Naive thymus-derived CD4-positive, alpha-beta T cell (primary cell): ENCODE data around the gene SEZ6L. TPM values are rescaled to one million over a fixed set of nuclear protein-coding genes. Genes with fewer than 3 reads are reported as not detected.

Experiments
- ATAC-seq: fragments of 150-1000 bp; cut with Tn5 transposase; 2 replicates; pipeline ENCODE4 v1.10.0; 2021; ENCODE audit warnings: mild to moderate bottlenecking, moderate library complexity
- CTCF ChIA-PET: fragments of 350-600 bp; sonication (Branson Sonifier 250); formaldehyde crosslinking; loops from one replicate; lab custom pipeline; 2021; ENCODE audit warnings: antibody characterized with exemption; lab: Charles Lee
- POLR2A ChIA-PET: fragments of 350-600 bp; sonication (Branson Sonifier 250); formaldehyde crosslinking; loops from one replicate; lab custom pipeline; 2021; ENCODE audit warnings: antibody characterized with exemption, inconsistent platforms; lab: Charles Lee
- DNase-seq, 9 donors: peaks; one replicate each; pipeline versions ENCODE4 v3.0.0 to v3.0.0-alpha.2; 2020 to 2022; ENCODE audit warnings: mixed read lengths in 1 of 9
- H3K27ac ChIP-seq: one replicate; pipeline ENCODE4 v1.7.0; 2013; ENCODE audit warnings: mild to moderate bottlenecking, low read depth, low read length, moderate library complexity
- H3K27me3 ChIP-seq, 2 donors: one replicate each; pipeline ENCODE4 v1.7.0; 2013; ENCODE audit warnings: low read length in 2 of 2, mild to moderate bottlenecking in 2 of 2, moderate library complexity in 2 of 2; ENCODE audit not compliant: control insufficient read depth in 2 of 2, insufficient read depth in 2 of 2
- H3K36me3 ChIP-seq, 3 experiments: 1 replicate in 2 of 3; 2 replicates in 1 of 3; pipeline ENCODE4 v1.7.0; 2013; ENCODE audit warnings: low read length in 3 of 3, mild to moderate bottlenecking in 3 of 3, moderate library complexity in 1 of 3; ENCODE audit not compliant: insufficient read depth in 3 of 3, control insufficient read depth in 2 of 3
- H3K4me1 ChIP-seq, 2 donors: one replicate each; pipeline ENCODE4 v1.7.0; 2013; ENCODE audit warnings: low read length in 2 of 2, mild to moderate bottlenecking in 2 of 2, moderate library complexity in 1 of 2; ENCODE audit not compliant: control insufficient read depth in 2 of 2, insufficient read depth in 2 of 2
- H3K4me3 ChIP-seq: 2 replicates; pipeline ENCODE4 v1.7.0; 2013; ENCODE audit warnings: mild to moderate bottlenecking, low read length
- H3K9me3 ChIP-seq, 3 experiments: 1 replicate in 2 of 3; 2 replicates in 1 of 3; pipeline ENCODE4 v1.7.0; 2013; ENCODE audit warnings: low read length in 3 of 3; ENCODE audit not compliant: control insufficient read depth in 2 of 3
- H3K27ac Mint-ChIP-seq, 9 donors: one replicate each; pipeline ENCODE4 v1.8.0; 2020 to 2022; ENCODE audit warnings: mixed read lengths in 9 of 9, mild to moderate bottlenecking in 8 of 9, moderate library complexity in 5 of 9, inconsistent platforms in 2 of 9
- H3K27me3 Mint-ChIP-seq, 5 donors: one replicate each; pipeline ENCODE4 v1.8.0; 2021 to 2022; ENCODE audit warnings: mixed read lengths in 5 of 5, mild to moderate bottlenecking in 1 of 5
- H3K36me3 Mint-ChIP-seq, 5 donors: one replicate each; pipeline ENCODE4 v1.8.0; 2020 to 2022; ENCODE audit warnings: mixed read lengths in 5 of 5, mild to moderate bottlenecking in 3 of 5, inconsistent platforms in 1 of 5
- H3K4me1 Mint-ChIP-seq, 7 donors: one replicate each; pipeline ENCODE4 v1.8.0; 2020 to 2022; ENCODE audit warnings: mixed read lengths in 7 of 7, mild to moderate bottlenecking in 3 of 7, inconsistent platforms in 1 of 7
- H3K4me3 Mint-ChIP-seq, 10 donors: one replicate each; pipeline ENCODE4 v1.8.0; 2020 to 2022; ENCODE audit warnings: mild to moderate bottlenecking in 10 of 10, mixed read lengths in 10 of 10, moderate library complexity in 6 of 10, inconsistent platforms in 2 of 10
- H3K9me3 Mint-ChIP-seq, 11 donors: one replicate each; pipeline ENCODE4 v1.8.0; 2020 to 2022; ENCODE audit warnings: mixed read lengths in 11 of 11, mild to moderate bottlenecking in 4 of 11, inconsistent platforms in 1 of 11, moderate library complexity in 1 of 11
- intact Hi-C, 2 donors: fragments of 100-400 bp; cut with micrococcal nuclease; formaldehyde crosslinking; loops; one replicate each; pipeline ENCODE4 v1.15.1; 2023
- polyA plus RNA-seq, 2 donors: library from polyadenylated mRNA; unstranded; fragments of 300-500 nt; fragmentation: Illumina TruSeq; gene quantifications; one replicate each; pipeline ENCODE4 v1.2.3, GENCODE V29; 2021
- total RNA-seq, 6 experiments: library from RNA in 5 of 6; stranded (reverse) in 5 of 6; gene quantifications; 1 replicate in 5 of 6; 2 replicates in 1 of 6; pipeline ENCODE4 v1.2.3 and lab custom pipeline; 2021 to 2026

SEZ6L gene
- total and polyA plus RNA-seq, 7 experiments from 2014 or later, result 0.16 to 1.4 TPM; not detected in 5

DNA sequence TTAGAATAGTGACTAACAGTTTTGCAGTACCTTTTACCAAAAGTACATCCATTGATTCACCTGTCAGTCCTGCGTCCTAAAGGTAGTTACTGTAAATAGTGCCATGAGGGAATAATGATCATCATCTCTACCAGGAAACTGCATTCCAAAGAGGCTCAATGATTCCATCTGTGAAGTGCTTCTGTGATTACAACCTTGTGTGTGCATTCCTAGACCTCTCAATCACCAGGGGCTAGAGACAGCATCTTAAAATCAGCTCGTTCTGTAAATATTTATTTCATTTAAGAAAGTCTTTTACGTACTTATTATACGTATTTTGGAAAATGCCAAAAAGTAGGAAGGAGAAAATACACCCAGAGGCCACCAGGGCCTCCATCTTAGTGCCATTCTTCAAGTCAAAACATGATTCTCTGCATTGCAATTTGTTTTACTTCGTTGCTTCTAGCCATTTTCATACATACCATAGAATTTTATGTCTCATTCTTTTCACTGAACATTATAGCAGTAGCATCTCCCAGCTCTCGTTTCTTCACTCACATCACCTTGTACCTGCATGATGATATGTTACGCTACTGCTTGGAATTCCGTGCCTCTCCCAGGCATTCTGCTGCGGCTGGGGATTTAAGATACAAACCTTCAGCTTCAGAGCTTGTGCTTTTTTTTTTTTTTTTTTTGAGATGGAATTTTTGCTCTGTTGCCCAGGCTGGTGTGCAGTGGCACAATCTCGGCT lies 117.0 kb downstream of the SEZ6L start:
- no peak overlapping the region for H3K4me3 ChIP-seq
- no peak overlapping the region for H3K27ac Mint-ChIP-seq
- H3K9me3 Mint-ChIP-seq, result peaks cover 0 to 2% (median 0%) of the 10 kb centered on the region in 11 donors
- H3K36me3 Mint-ChIP-seq, result no peaks in the 10 kb centered on the region
- no peaks in the 10 kb centered on the region for H3K27me3 ChIP-seq
- H3K4me1 Mint-ChIP-seq, result no peaks in the 10 kb centered on the region
- DNase-seq (no peak), ATAC-seq (no peak)
- H3K27ac ChIP-seq, result no peak overlapping the region
- CTCF ChIA-PET, result no interaction called here
- no peaks in the 10 kb centered on the region for H3K9me3 ChIP-seq
- POLR2A ChIA-PET, result no interaction called here
- intact Hi-C loops, result no loop called here
- H3K4me3 Mint-ChIP-seq, result no peak overlapping the region
- H3K36me3 ChIP-seq, result no peaks in the 10 kb centered on the region
- H3K27me3 Mint-ChIP-seq, result peaks cover 19 to 43% (median 31%) of the 10 kb centered on the region in 5 donors
- H3K4me1 ChIP-seq, result no peaks in the 10 kb centered on the region

DNA sequence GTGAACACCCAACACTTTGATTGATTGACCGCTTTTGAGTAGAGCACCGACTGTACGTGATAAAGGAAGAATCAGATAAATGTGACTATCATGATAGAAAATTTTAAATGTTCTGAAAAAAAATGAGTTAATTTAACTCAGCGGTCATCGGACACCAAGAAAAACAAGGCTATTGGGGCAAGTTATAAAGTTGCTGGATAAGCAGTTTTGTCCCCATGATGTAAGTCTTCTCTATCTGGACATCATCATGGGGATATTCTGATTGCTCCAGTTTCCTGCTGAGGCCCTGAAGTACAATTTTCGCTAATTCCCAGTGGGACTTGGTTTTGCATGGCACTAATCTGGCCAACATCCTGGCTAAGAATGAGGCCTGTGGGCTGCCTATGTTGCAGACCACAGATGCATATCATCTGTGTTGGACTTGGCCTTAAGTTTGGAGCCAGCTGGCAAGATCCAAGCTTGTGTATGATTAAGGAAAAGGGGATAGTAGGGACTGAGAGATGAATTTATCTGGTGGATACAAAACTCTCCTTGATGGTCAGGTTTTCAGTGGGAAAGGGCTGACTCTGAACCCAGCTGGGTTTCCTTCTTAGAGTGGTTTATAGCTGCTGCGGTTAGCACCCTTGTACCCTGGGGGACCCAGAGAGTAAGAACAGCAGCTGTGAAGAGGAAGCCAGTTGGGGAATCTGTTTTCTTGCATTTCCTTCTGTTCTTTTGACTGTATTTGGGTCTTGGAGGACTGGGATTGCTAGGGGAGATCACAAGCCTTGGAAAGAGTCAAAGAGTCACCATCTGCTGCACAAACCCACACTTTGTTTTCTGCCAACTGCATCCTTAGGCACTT lies 118.3 kb downstream of the SEZ6L start:
- Mint-ChIP-seq H3K9me3 (peaks cover 0 to 2% (median 0%) of the 10 kb centered on the region in 11 donors), H3K4me1 (no peaks in the 10 kb centered on the region), H3K27ac (no peak overlapping the region), H3K4me3 (no peak overlapping the region), H3K27me3 (peaks cover 14 to 32% (median 20%) of the 10 kb centered on the region in 5 donors), H3K36me3 (no peaks in the 10 kb centered on the region)
- no peaks in the 10 kb centered on the region for H3K27me3 ChIP-seq
- intact Hi-C loops, result no loop called here
- H3K36me3 ChIP-seq, result no peaks in the 10 kb centered on the region
- POLR2A ChIA-PET, result no interaction called here
- no peaks in the 10 kb centered on the region for H3K4me1 ChIP-seq
- ATAC-seq (no peak), DNase-seq (no peak)
- CTCF ChIA-PET, result no interaction called here
- no peak overlapping the region for H3K27ac ChIP-seq
- H3K4me3 ChIP-seq, result no peak overlapping the region
- H3K9me3 ChIP-seq, result no peaks in the 10 kb centered on the region

DNA sequence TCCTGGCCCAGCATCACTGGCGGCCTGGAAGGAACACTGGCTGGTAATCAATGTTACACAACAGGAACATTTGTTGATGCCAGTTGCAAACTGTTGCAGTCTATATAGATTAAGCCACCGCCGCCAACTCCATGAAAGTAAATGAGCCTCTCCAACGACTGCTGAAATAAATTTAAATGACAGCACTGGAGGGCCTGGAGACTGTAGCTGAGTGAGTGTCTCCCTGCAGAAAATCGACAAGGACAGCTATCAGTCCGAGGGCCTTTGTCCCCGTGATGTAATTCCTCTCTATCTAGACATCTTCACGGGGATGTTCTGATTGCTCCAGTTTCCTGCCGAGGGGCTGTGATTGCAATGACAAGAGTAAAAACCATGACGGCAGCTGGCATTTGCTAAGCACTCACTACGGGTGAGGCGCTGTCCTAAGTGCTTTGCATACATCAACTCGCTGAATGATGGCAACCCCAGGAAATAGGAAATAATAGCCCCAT lies 120.4 kb downstream of the SEZ6L start:
- H3K4me1 ChIP-seq, result peaks cover 0 to 7% of the 10 kb centered on the region in 2 donors
- ATAC-seq, result no peak
- ChIA-PET CTCF (no interaction called here), POLR2A (no interaction called here)
- no peak for DNase-seq
- peaks cover 2 to 9% (median 7%) of the 10 kb centered on the region in 7 donors for H3K4me1 Mint-ChIP-seq
- H3K36me3 Mint-ChIP-seq, result peaks cover 0 to 4% (median 0%) of the 10 kb centered on the region in 5 donors
- H3K27me3 ChIP-seq, result no peaks in the 10 kb centered on the region
- no peak overlapping the region for H3K27ac Mint-ChIP-seq
- H3K9me3 Mint-ChIP-seq, result peaks cover 0 to 2% (median 0%) of the 10 kb centered on the region in 11 donors
- intact Hi-C loops, result no loop called here
- no peaks in the 10 kb centered on the region for H3K36me3 ChIP-seq
- H3K4me3 ChIP-seq, result no peak overlapping the region
- no peak overlapping the region for H3K27ac ChIP-seq
- H3K9me3 ChIP-seq, result no peaks in the 10 kb centered on the region
- no peak overlapping the region for H3K4me3 Mint-ChIP-seq
- H3K27me3 Mint-ChIP-seq, result peaks cover 12 to 20% (median 14%) of the 10 kb centered on the region in 5 donors

DNA sequence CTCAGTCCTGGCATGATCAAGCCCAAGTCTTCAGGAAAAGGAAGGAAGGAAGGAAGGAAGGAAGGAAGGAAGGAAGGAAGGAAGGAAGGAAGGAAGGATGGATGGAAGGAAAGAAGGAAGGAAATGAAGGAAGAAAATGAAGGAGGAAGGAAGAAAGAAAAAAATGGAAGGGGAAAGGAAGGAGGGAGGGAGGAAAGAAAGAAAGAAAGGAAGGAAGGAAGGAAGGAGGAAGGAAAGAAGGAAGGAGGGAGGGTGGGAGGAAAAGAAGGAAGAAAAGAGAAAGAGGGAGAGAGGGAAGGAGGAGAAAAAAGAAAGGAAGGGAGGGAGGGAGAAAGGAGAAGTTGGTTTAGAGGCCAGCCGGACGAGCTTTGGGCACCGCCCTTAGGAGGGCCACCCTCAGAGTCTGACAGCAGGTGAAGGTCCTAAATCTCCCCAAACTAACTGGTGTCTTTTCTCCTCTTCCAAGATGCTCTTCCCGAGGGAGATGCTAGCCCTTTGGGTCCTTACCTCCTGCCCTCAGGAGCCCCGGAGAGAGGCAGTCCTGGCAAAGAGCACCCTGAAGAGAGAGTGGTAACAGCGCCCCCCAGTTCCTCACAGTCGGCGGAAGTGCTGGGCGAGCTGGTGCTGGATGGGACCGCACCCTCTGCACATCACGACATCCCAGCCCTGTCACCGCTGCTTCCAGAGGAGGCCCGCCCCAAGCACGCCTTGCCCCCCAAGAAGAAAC lies 122.8 kb downstream of the SEZ6L start:
- Mint-ChIP-seq H3K27ac (no peak overlapping the region), H3K9me3 (peaks cover 0 to 7% (median 0%) of the 10 kb centered on the region in 11 donors), H3K36me3 (peaks cover 0 to 7% (median 0%) of the 10 kb centered on the region in 5 donors), H3K4me1 (peaks cover 9 to 22% (median 14%) of the 10 kb centered on the region in 7 donors), H3K27me3 (peaks cover 3 to 15% (median 9%) of the 10 kb centered on the region in 5 donors), H3K4me3 (no peak overlapping the region)
- Histone ChIP-seq H3K27me3 (no peaks in the 10 kb centered on the region), H3K4me3 (no peak overlapping the region), H3K4me1 (peaks cover 5 to 10% of the 10 kb centered on the region in 2 donors), H3K27ac (no peak overlapping the region), H3K36me3 (no peaks in the 10 kb centered on the region), H3K9me3 (no peaks in the 10 kb centered on the region)
- no peak for DNase-seq
- intact Hi-C loops, result no loop called here
- ATAC-seq, result no peak
- ChIA-PET POLR2A (no interaction called here), CTCF (interaction anchor here (0.7 kb wide), 1 partner anchor 1729 kb away, joined by 3 read pairs; no protein-coding TSS in a partner anchor)

DNA sequence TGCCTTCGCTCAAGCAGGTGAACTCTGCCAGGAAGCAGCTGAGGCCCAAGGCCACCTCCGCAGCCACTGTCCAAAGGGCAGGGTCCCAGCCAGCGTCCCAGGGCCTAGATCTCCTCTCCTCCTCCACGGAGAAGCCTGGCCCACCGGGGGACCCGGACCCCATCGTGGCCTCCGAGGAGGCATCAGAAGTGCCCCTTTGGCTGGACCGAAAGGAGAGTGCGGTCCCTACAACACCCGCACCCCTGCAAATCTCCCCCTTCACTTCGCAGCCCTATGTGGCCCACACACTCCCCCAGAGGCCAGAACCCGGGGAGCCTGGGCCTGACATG lies 123.4 kb downstream of the SEZ6L start:
- intact Hi-C loops, result no loop called here
- ChIA-PET POLR2A (no interaction called here), CTCF (no interaction called here)
- Mint-ChIP-seq H3K27me3 (peaks cover 3 to 12% (median 7%) of the 10 kb centered on the region in 5 donors), H3K4me1 (peaks cover 9 to 22% (median 14%) of the 10 kb centered on the region in 7 donors), H3K36me3 (peaks cover 0 to 7% (median 0%) of the 10 kb centered on the region in 5 donors), H3K4me3 (no peak overlapping the region), H3K9me3 (peaks cover 0 to 7% (median 0%) of the 10 kb centered on the region in 11 donors), H3K27ac (no peak overlapping the region)
- H3K36me3 ChIP-seq, result no peaks in the 10 kb centered on the region
- no peak for ATAC-seq
- no peak for DNase-seq
- H3K4me3 ChIP-seq, result no peak overlapping the region
- H3K27me3 ChIP-seq, result no peaks in the 10 kb centered on the region
- H3K4me1 ChIP-seq, result peaks cover 5 to 10% of the 10 kb centered on the region in 2 donors
- no peak overlapping the region for H3K27ac ChIP-seq
- H3K9me3 ChIP-seq, result no peaks in the 10 kb centered on the region

DNA sequence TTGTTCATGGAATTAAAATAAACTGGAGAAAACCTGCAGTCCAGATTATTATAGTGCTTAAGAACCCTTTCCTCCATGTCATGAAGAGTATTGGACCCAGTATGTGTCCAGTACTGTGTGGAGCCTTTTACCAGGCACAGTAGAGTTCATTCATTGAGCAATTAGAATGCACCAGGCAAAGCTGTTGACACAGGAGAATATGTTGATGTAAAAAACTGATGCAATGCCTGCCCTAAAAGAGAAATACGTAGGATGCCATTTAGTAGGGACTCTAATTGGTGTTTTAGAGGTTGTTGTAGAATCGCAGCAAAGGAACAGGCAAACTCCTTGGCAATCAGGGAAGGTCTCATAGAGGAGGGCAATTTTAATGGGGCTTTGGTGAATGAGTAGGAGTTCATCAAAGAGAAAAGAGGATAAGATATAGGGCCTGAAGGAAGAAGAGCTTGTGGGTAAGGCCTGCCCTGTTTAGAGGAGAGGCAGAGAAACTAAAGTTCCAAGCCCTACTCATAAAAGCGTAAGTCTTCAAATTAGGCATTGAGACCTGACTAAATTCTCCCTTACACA lies 126.4 kb downstream of the SEZ6L start:
- ChIA-PET CTCF (no interaction called here), POLR2A (no interaction called here)
- intact Hi-C loops, result no loop called here
- no peaks in the 10 kb centered on the region for H3K36me3 ChIP-seq
- H3K9me3 ChIP-seq, result no peaks in the 10 kb centered on the region
- peak overlapping the region; percentile 34 for H3K4me3 ChIP-seq
- Mint-ChIP-seq H3K4me3 (peak overlapping the region in 1 of 10 donors; percentile 69), H3K27me3 (peaks cover 0 to 5% (median 2%) of the 10 kb centered on the region in 5 donors), H3K27ac (peak overlapping the region in 5 of 9 donors; percentile 69 to 85 (median 78)), H3K4me1 (peaks cover 9 to 24% (median 14%) of the 10 kb centered on the region in 7 donors), H3K9me3 (peaks cover 0 to 7% (median 0%) of the 10 kb centered on the region in 11 donors), H3K36me3 (peaks cover 0 to 7% (median 0%) of the 10 kb centered on the region in 5 donors)
- peaks cover 5 to 10% of the 10 kb centered on the region in 2 donors for H3K4me1 ChIP-seq
- DNase-seq (no peak), ATAC-seq (no peak)
- H3K27me3 ChIP-seq, result no peaks in the 10 kb centered on the region
- H3K27ac ChIP-seq, result no peak overlapping the region
